Astrocyte (in vitro differentiated cells and primary cell): ENCODE measurements around the gene ZMYND19. TPM values are rescaled to one million over a fixed set of nuclear protein-coding genes. Genes with fewer than 3 reads are reported as not detected.

Experiments
- DNase-seq: peaks from one replicate; pipeline ENCODE4 v3.0.0-alpha.2; 2010; ENCODE audit warnings: low read depth
- FAIRE-seq: peaks from 2 replicates; lab custom pipeline; 2011; peaks lifted over from hg19 to GRCh38; lab: Jason Lieb, UNC
- H2AFZ ChIP-seq: 2 replicates; pipeline ENCODE4 v1.6.0; 2012; ENCODE audit warnings: low read depth, low read length, inconsistent platforms
- H3K27ac ChIP-seq: 2 replicates; pipeline ENCODE4 v1.5.1; 2011; ENCODE audit warnings: low read depth, low read length, inconsistent platforms
- H3K27me3 ChIP-seq: 2 replicates; pipeline ENCODE4 v1.6.0; 2011; ENCODE audit warnings: low read length, inconsistent platforms; ENCODE audit not compliant: insufficient read depth
- H3K36me3 ChIP-seq: 2 replicates; pipeline ENCODE4 v1.5.1; 2011; ENCODE audit warnings: low read length, inconsistent platforms; ENCODE audit not compliant: insufficient read depth
- H3K4me1 ChIP-seq: 2 replicates; pipeline ENCODE4 v1.5.1; 2011; ENCODE audit warnings: low read length, inconsistent platforms; ENCODE audit not compliant: insufficient read depth
- H3K4me2 ChIP-seq: 2 replicates; pipeline ENCODE4 v1.6.0; 2012; ENCODE audit warnings: low read length, inconsistent platforms
- H3K4me3 ChIP-seq: 2 replicates; pipeline ENCODE4 v1.5.1; 2011; ENCODE audit warnings: low read depth, mild to moderate bottlenecking, low read length, inconsistent platforms; ENCODE audit not compliant: insufficient read depth
- H3K79me2 ChIP-seq: 2 replicates; pipeline ENCODE4 v1.6.0; 2012; ENCODE audit warnings: mild to moderate bottlenecking, low read length, inconsistent platforms; ENCODE audit not compliant: insufficient read depth
- H3K9ac ChIP-seq: 2 replicates; pipeline ENCODE4 v1.6.0; 2012; ENCODE audit warnings: mild to moderate bottlenecking, low read length, inconsistent platforms
- H3K9me3 ChIP-seq: 2 replicates; pipeline ENCODE4 v1.5.1; 2012; ENCODE audit warnings: low read depth, mild to moderate bottlenecking, low read length, inconsistent platforms; ENCODE audit not compliant: insufficient read depth
- H4K20me1 ChIP-seq: 2 replicates; pipeline ENCODE4 v1.6.0; 2012; ENCODE audit warnings: low read length, inconsistent platforms; ENCODE audit not compliant: insufficient read depth
- H3K27ac Mint-ChIP-seq: one replicate; pipeline ENCODE4 v1.8.0; 2021; ENCODE audit warnings: mild to moderate bottlenecking, mixed read lengths; ENCODE audit not compliant: unreplicated experiment
- H3K27me3 Mint-ChIP-seq: one replicate; pipeline ENCODE4 v1.8.0; 2021; ENCODE audit warnings: low read depth, mixed read lengths; ENCODE audit not compliant: unreplicated experiment
- H3K36me3 Mint-ChIP-seq: one replicate; pipeline ENCODE4 v1.8.0; 2021; ENCODE audit warnings: low read depth, mixed read lengths; ENCODE audit not compliant: unreplicated experiment
- H3K4me1 Mint-ChIP-seq: one replicate; pipeline ENCODE4 v1.8.0; 2021; ENCODE audit warnings: low read depth, mixed read lengths; ENCODE audit not compliant: unreplicated experiment
- H3K4me3 Mint-ChIP-seq: one replicate; pipeline ENCODE4 v1.8.0; 2021; ENCODE audit warnings: mild to moderate bottlenecking, moderate library complexity, mixed read lengths; ENCODE audit not compliant: unreplicated experiment
- H3K9me3 Mint-ChIP-seq: one replicate; pipeline ENCODE4 v1.8.0; 2021; ENCODE audit warnings: mild to moderate bottlenecking, mixed read lengths; ENCODE audit not compliant: unreplicated experiment
- CTCF ChIP-seq: IDR thresholded peaks from 2 replicates; pipeline ENCODE4 v1.5.1; 2011; ENCODE audit warnings: low read depth, mild to moderate bottlenecking, inconsistent platforms, low read length, moderate library complexity; ENCODE audit not compliant: insufficient read depth
- EZH2 ChIP-seq: IDR thresholded peaks from 2 replicates; pipeline ENCODE4 v1.6.1; 2012; ENCODE audit warnings: mild to moderate bottlenecking, low read length, inconsistent platforms; ENCODE audit not compliant: insufficient read depth
- total RNA-seq: library from RNA; stranded (reverse); gene quantifications from 2 replicates; pipeline ENCODE4 v1.2.1, GENCODE V29; 2021

Gene ZMYND19
- total RNA-seq, 1 donor from 2014 or later = 34.0 TPM

GRCh38 chr9:137612741-137613142 lies 22.4 kb upstream of the ZMYND19 start:
- FAIRE-seq (no peak), DNase-seq (no peak)
- H3K27me3 Mint-ChIP-seq = no peaks in the 10 kb centered on the region
- peak overlapping the region; percentile 71 for H3K4me2 ChIP-seq
- H3K27ac ChIP-seq = peak overlapping the region; percentile 70
- H3K36me3 Mint-ChIP-seq = peaks cover 2% of the 10 kb centered on the region
- H3K79me2 ChIP-seq = peaks cover 26% of the 10 kb centered on the region
- no peak for TF ChIP-seq EZH2
- TF ChIP-seq CTCF = no peak
- peaks cover 18% of the 10 kb centered on the region for H3K4me1 Mint-ChIP-seq
- no peak overlapping the region for H3K9ac ChIP-seq
- peaks cover 2% of the 10 kb centered on the region for H3K36me3 ChIP-seq
- H2AFZ ChIP-seq = no peak overlapping the region
- no peaks in the 10 kb centered on the region for H3K9me3 Mint-ChIP-seq
- no peaks in the 10 kb centered on the region for H3K9me3 ChIP-seq
- peak overlapping the region; percentile 75 for H3K27ac Mint-ChIP-seq
- H3K27me3 ChIP-seq = no peaks in the 10 kb centered on the region
- no peak overlapping the region for H3K4me3 Mint-ChIP-seq
- H3K4me3 ChIP-seq = no peak overlapping the region
- peaks cover 5% of the 10 kb centered on the region for H4K20me1 ChIP-seq
- H3K4me1 ChIP-seq = peaks cover 22% of the 10 kb centered on the region

GRCh38 chr9:137611623-137612609 lies 21.6 kb upstream of the ZMYND19 start:
- peaks cover 2% of the 10 kb centered on the region for H3K36me3 ChIP-seq
- peaks cover 19% of the 10 kb centered on the region for H3K79me2 ChIP-seq
- no peaks in the 10 kb centered on the region for H3K9me3 Mint-ChIP-seq
- no peak for TF ChIP-seq EZH2
- TF ChIP-seq CTCF = no peak
- peaks cover 16% of the 10 kb centered on the region for H3K4me1 Mint-ChIP-seq
- peak overlapping the region; percentile 85 for H3K27ac Mint-ChIP-seq
- H4K20me1 ChIP-seq = peaks cover 8% of the 10 kb centered on the region
- H3K4me3 ChIP-seq = peak overlapping the region; percentile 11
- H3K27me3 ChIP-seq = no peaks in the 10 kb centered on the region
- peak overlapping the region; percentile 71 for H3K4me2 ChIP-seq
- DNase-seq = peak; percentile 70
- H2AFZ ChIP-seq = peak overlapping the region; percentile 41
- H3K9ac ChIP-seq = peak overlapping the region; percentile 53
- no peaks in the 10 kb centered on the region for H3K27me3 Mint-ChIP-seq
- H3K4me3 Mint-ChIP-seq = no peak overlapping the region
- no peaks in the 10 kb centered on the region for H3K9me3 ChIP-seq
- FAIRE-seq = peak; percentile 78
- H3K4me1 ChIP-seq = peaks cover 21% of the 10 kb centered on the region
- peak overlapping the region; percentile 70 for H3K27ac ChIP-seq
- H3K36me3 Mint-ChIP-seq = peaks cover 4% of the 10 kb centered on the region

- H3K27me3 ChIP-seq = no peaks in the 10 kb centered on the region
- no peak overlapping the region for H3K4me3 ChIP-seq
- H3K9ac ChIP-seq = no peak overlapping the region
- no peak overlapping the region for H2AFZ ChIP-seq
- DNase-seq = no peak
- FAIRE-seq = no peak
- Mint-ChIP-seq H3K9me3 (no peaks in the 10 kb centered on the region), H3K36me3 (peaks cover 4% of the 10 kb centered on the region), H3K27me3 (no peaks in the 10 kb centered on the region), H3K4me3 (no peak overlapping the region), H3K27ac (peak overlapping the region; percentile 47), H3K4me1 (peaks cover 18% of the 10 kb centered on the region)
- peaks cover 31% of the 10 kb centered on the region for H3K4me1 ChIP-seq
- TF ChIP-seq CTCF (no peak), EZH2 (no peak)
- H4K20me1 ChIP-seq = peaks cover 16% of the 10 kb centered on the region
- peaks cover 15% of the 10 kb centered on the region for H3K79me2 ChIP-seq
- no peak overlapping the region for H3K27ac ChIP-seq
- H3K36me3 ChIP-seq = no peaks in the 10 kb centered on the region
- H3K4me2 ChIP-seq = no peak overlapping the region
- H3K9me3 ChIP-seq = no peaks in the 10 kb centered on the region
Observed at GRCh38 chr9:137610944-137611343, 20.6 kb upstream of the ZMYND19 start.
